ENCODE measurements around the gene HHATL.

HHATL gene

DNA sequence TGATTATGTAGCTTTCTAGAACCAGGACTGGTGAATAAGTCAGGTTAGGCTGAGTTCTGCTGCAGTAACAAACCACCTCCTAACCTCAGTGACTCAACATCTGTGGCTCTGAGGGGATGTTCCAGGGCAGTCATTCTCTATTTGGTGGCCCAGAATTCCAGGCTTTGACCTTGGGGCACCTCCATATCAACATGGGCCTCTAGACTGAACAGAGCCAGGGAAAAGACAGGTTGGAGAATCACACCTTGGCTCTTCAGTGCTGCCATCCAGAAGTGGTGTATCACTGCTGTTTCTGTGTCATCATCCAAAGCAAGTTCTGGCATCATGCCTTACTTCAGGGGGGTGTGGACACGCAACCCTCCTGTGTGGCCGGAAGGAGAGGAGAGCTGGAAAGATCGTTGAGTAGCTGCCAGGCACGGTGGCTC is 33.8 kb downstream of the HHATL start:
- no peak for TF ChIP-seq RAD21 (IDR thresholded peaks at IDR 0.05; ENCODE audit: low read depth)
- TF ChIP-seq TEAD4 (IDR thresholded peaks at IDR 0.05) = no peak
- no peak for TF ChIP-seq TAF1 (IDR thresholded peaks at IDR 0.05; ENCODE audit: low read depth)
- TF ChIP-seq USF1 (IDR thresholded peaks at IDR 0.05) = no peak
- TF ChIP-seq NFIC (IDR thresholded peaks at IDR 0.05) = no peak
- no peak for TF ChIP-seq ZBTB7A (IDR thresholded peaks at IDR 0.05; ENCODE audit: low read depth)
- no peak for TF ChIP-seq CEBPB (IDR thresholded peaks at IDR 0.05)
- no peak for TF ChIP-seq TCF12 (IDR thresholded peaks at IDR 0.05; ENCODE audit: low read depth)
- no peak for TF ChIP-seq EGR1 (IDR thresholded peaks at IDR 0.05)
- TF ChIP-seq EP300 (IDR thresholded peaks at IDR 0.05; ENCODE audit: borderline replicate concordance) = no peak
- TF ChIP-seq FOXM1 (IDR thresholded peaks at IDR 0.05; ENCODE audit: borderline replicate concordance, low read depth) = no peak
- TF ChIP-seq, protein P1, sequence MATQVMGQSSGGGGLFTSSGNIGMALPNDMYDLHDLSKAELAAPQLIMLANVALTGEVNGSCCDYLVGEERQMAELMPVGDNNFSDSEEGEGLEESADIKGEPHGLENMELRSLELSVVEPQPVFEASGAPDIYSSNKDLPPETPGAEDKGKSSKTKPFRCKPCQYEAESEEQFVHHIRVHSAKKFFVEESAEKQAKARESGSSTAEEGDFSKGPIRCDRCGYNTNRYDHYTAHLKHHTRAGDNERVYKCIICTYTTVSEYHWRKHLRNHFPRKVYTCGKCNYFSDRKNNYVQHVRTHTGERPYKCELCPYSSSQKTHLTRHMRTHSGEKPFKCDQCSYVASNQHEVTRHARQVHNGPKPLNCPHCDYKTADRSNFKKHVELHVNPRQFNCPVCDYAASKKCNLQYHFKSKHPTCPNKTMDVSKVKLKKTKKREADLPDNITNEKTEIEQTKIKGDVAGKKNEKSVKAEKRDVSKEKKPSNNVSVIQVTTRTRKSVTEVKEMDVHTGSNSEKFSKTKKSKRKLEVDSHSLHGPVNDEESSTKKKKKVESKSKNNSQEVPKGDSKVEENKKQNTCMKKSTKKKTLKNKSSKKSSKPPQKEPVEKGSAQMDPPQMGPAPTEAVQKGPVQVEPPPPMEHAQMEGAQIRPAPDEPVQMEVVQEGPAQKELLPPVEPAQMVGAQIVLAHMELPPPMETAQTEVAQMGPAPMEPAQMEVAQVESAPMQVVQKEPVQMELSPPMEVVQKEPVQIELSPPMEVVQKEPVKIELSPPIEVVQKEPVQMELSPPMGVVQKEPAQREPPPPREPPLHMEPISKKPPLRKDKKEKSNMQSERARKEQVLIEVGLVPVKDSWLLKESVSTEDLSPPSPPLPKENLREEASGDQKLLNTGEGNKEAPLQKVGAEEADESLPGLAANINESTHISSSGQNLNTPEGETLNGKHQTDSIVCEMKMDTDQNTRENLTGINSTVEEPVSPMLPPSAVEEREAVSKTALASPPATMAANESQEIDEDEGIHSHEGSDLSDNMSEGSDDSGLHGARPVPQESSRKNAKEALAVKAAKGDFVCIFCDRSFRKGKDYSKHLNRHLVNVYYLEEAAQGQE (IDR thresholded peaks at IDR 0.05; ENCODE audit: low read depth) = no peak
- TF ChIP-seq, protein P2, sequence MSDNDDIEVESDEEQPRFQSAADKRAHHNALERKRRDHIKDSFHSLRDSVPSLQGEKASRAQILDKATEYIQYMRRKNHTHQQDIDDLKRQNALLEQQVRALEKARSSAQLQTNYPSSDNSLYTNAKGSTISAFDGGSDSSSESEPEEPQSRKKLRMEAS (IDR thresholded peaks at IDR 0.05) = no peak
- no peak for TF ChIP-seq YY1 (IDR thresholded peaks at IDR 0.05; ENCODE audit: low read depth)
- no peak for TF ChIP-seq CREB1 (IDR thresholded peaks at IDR 0.05; ENCODE audit: low read depth)

- no peak for TF ChIP-seq EP300 (IDR thresholded peaks at IDR 0.05; ENCODE audit: borderline replicate concordance)
- TF ChIP-seq USF1 (IDR thresholded peaks at IDR 0.05) = no peak
- no peak for TF ChIP-seq RAD21 (IDR thresholded peaks at IDR 0.05; ENCODE audit: low read depth)
- TF ChIP-seq, protein P2 (IDR thresholded peaks at IDR 0.05) = no peak
- TF ChIP-seq NFIC (IDR thresholded peaks at IDR 0.05) = no peak
- no peak for TF ChIP-seq TEAD4 (IDR thresholded peaks at IDR 0.05)
- TF ChIP-seq CREB1 (IDR thresholded peaks at IDR 0.05; ENCODE audit: low read depth) = no peak
- no peak for TF ChIP-seq ZBTB7A (IDR thresholded peaks at IDR 0.05; ENCODE audit: low read depth)
- no peak for TF ChIP-seq TAF1 (IDR thresholded peaks at IDR 0.05; ENCODE audit: low read depth)
- no peak for TF ChIP-seq CEBPB (IDR thresholded peaks at IDR 0.05)
- no peak for TF ChIP-seq FOXM1 (IDR thresholded peaks at IDR 0.05; ENCODE audit: borderline replicate concordance, low read depth)
- TF ChIP-seq TCF12 (IDR thresholded peaks at IDR 0.05; ENCODE audit: low read depth) = no peak
- no peak for TF ChIP-seq EGR1 (IDR thresholded peaks at IDR 0.05)
- TF ChIP-seq YY1 (IDR thresholded peaks at IDR 0.05; ENCODE audit: low read depth) = no peak
- TF ChIP-seq, protein P1 (IDR thresholded peaks at IDR 0.05; ENCODE audit: low read depth) = no peak
Measured at GRCh38 chr3:42668413-42668760, 34.2 kb downstream of the HHATL start.

- TF ChIP-seq CEBPB (IDR thresholded peaks at IDR 0.05) (no peak), ZBTB7A (IDR thresholded peaks at IDR 0.05; ENCODE audit: low read depth) (no peak), EP300 (IDR thresholded peaks at IDR 0.05; ENCODE audit: borderline replicate concordance) (no peak), CREB1 (IDR thresholded peaks at IDR 0.05; ENCODE audit: low read depth) (no peak), FOXM1 (IDR thresholded peaks at IDR 0.05; ENCODE audit: borderline replicate concordance, low read depth) (no peak), TEAD4 (IDR thresholded peaks at IDR 0.05) (no peak), EGR1 (IDR thresholded peaks at IDR 0.05) (no peak), YY1 (IDR thresholded peaks at IDR 0.05; ENCODE audit: low read depth) (no peak), USF1 (IDR thresholded peaks at IDR 0.05) (no peak), TCF12 (IDR thresholded peaks at IDR 0.05; ENCODE audit: low read depth) (no peak), RAD21 (IDR thresholded peaks at IDR 0.05; ENCODE audit: low read depth) (no peak), NFIC (IDR thresholded peaks at IDR 0.05) (no peak), TAF1 (IDR thresholded peaks at IDR 0.05; ENCODE audit: low read depth) (no peak)
- TF ChIP-seq, protein P2 (IDR thresholded peaks at IDR 0.05) = no peak
- TF ChIP-seq, protein P1 (IDR thresholded peaks at IDR 0.05; ENCODE audit: low read depth) = no peak
Measured at GRCh38 chr3:42667523-42668412, 34.8 kb downstream of the HHATL start.

Measured in Ishikawa (cell line).